Liver (tissue), 9 donors: ENCODE data around the gene KRTAP10-3. TPM values are rescaled to one million over a fixed set of nuclear protein-coding genes. Genes with fewer than 3 reads are reported as not detected.
"Not testable (repeated sequence)": the region's sequence is repeated elsewhere in the genome, so short reads cannot be mapped to it uniquely, and the experiment has no call there.

Experiments
- DNase-seq: peaks from one replicate; pipeline ENCODE4 v3.0.0-alpha.2; 2017; ENCODE audit warnings: low spot score
- H3K27ac ChIP-seq, 2 donors: one replicate each; pipeline ENCODE4 v1.7.0; 2013; ENCODE audit warnings: inconsistent platforms in 2 of 2, low read length in 2 of 2, control low read depth in 1 of 2, low read depth in 1 of 2, mild to moderate bottlenecking in 1 of 2
- H3K27me3 ChIP-seq, 4 donors: one replicate each; pipeline versions ENCODE4 v1.6.1 to v1.7.0; 2013; ENCODE audit warnings: low read length in 3 of 4, inconsistent platforms in 1 of 4, mild to moderate bottlenecking in 1 of 4, moderate library complexity in 1 of 4; ENCODE audit not compliant: control insufficient read depth in 4 of 4, insufficient read depth in 4 of 4
- H3K36me3 ChIP-seq, 4 donors: one replicate each; pipeline versions ENCODE4 v1.6.1 to v1.7.0; 2013; ENCODE audit warnings: low read length in 3 of 4, mild to moderate bottlenecking in 3 of 4, low read depth in 1 of 4, moderate library complexity in 1 of 4; ENCODE audit not compliant: control insufficient read depth in 4 of 4, insufficient read depth in 3 of 4
- H3K4me1 ChIP-seq, 4 donors: one replicate each; pipeline versions ENCODE4 v1.6.1 to v1.7.0; 2013; ENCODE audit warnings: low read length in 3 of 4, mild to moderate bottlenecking in 3 of 4, moderate library complexity in 1 of 4; ENCODE audit not compliant: control insufficient read depth in 4 of 4, insufficient read depth in 4 of 4
- H3K4me3 ChIP-seq, 3 donors: one replicate each; pipeline versions ENCODE4 v1.6.1 to v1.7.0; 2013; ENCODE audit warnings: low read length in 3 of 3, control low read depth in 1 of 3, low read depth in 1 of 3, mild to moderate bottlenecking in 1 of 3
- H3K9ac ChIP-seq, 2 donors: one replicate each; pipeline ENCODE4 v1.7.0; 2013; ENCODE audit warnings: low read length in 2 of 2, mild to moderate bottlenecking in 2 of 2, moderate library complexity in 2 of 2, control low read depth in 1 of 2, low read depth in 1 of 2
- H3K9me3 ChIP-seq, 4 donors: one replicate each; pipeline versions ENCODE4 v1.6.1 to v1.7.0; 2013; ENCODE audit warnings: low read length in 3 of 4; ENCODE audit not compliant: control insufficient read depth in 4 of 4
- EGR1 ChIP-seq, 2 donors: IDR thresholded peaks; 2 replicates each; pipeline ENCODE4 v1.6.1; 2016 to 2018; ENCODE audit warnings: antibody characterized with exemption in 2 of 2, low read depth in 2 of 2
- FOXA1 ChIP-seq: IDR thresholded peaks from 2 replicates; pipeline ENCODE4 v1.6.1; 2016; ENCODE audit warnings: antibody characterized with exemption
- FOXA2 ChIP-seq: IDR thresholded peaks from 2 replicates; pipeline ENCODE4 v1.6.1; 2016; ENCODE audit warnings: antibody characterized with exemption
- HNF4A ChIP-seq, 2 donors: conservative IDR thresholded peaks; 2 replicates each; pipeline ENCODE4 v1.6.1; 2016; ENCODE audit warnings: antibody characterized with exemption in 2 of 2, mild to moderate bottlenecking in 2 of 2
- HNF4G ChIP-seq: IDR thresholded peaks from 2 replicates; pipeline ENCODE4 v1.6.1; 2016; ENCODE audit warnings: antibody characterized with exemption
- JUND ChIP-seq, 2 donors: IDR thresholded peaks; 2 replicates each; pipeline ENCODE4 v1.6.1; 2016; ENCODE audit warnings: antibody characterized with exemption in 2 of 2
- RAD21 ChIP-seq, 2 donors: IDR thresholded peaks; 2 replicates each; pipeline ENCODE4 v1.6.1; 2016; ENCODE audit warnings: antibody characterized with exemption in 2 of 2, mild to moderate bottlenecking in 2 of 2
- SP1 ChIP-seq: IDR thresholded peaks from 2 replicates; pipeline ENCODE4 v1.6.1; 2018; ENCODE audit warnings: antibody characterized with exemption, mild to moderate bottlenecking
- TAF1 ChIP-seq: conservative IDR thresholded peaks from 2 replicates; pipeline ENCODE4 v1.6.1; 2016; ENCODE audit warnings: antibody characterized with exemption, mild to moderate bottlenecking
- WGBS: extraction: QIAGEN DNeasy Blood & Tissue Kit; methylation state at CpG from one replicate; pipeline ENCODE4 v1.1.7; 2013; 5-methylcytosine and 5-hydroxymethylcytosine counted together
- polyA plus RNA-seq, 2 donors: library from polyadenylated mRNA; stranded (reverse) in 1 of 2; unstranded in 1 of 2; fragments of 200-250 nt in 1 of 2; fragments of >200 nt in 1 of 2; fragmentation: Nextera tagmentation in 1 of 2; extraction: Ambion mirVana in 1 of 2; gene quantifications; one replicate each; pipeline versions ENCODE4 v1.2.1 to v1.2.3, GENCODE V29; 2013 to 2015
- total RNA-seq, 2 donors: library from RNA; depleted of rRNA; stranded (reverse); fragments of >200 nt; gene quantifications; one replicate each; pipeline ENCODE4 v1.2.3, GENCODE V29; 2014
- TF ChIP-seq, protein P1 (sequence below): IDR thresholded peaks from 2 replicates; pipeline ENCODE4 v1.6.1; 2016; ENCODE audit warnings: antibody characterized with exemption
- TF ChIP-seq, protein P2 (sequence below): IDR thresholded peaks from 2 replicates; pipeline ENCODE4 v1.6.1; 2016; ENCODE audit warnings: antibody characterized with exemption, mild to moderate bottlenecking
- donor health status: healthy.
- donor health status: healthy.
- donor health status: healthy.
- donor health status: healthy.
- donor health status: healthy.

Gene KRTAP10-3
- total and polyA plus RNA-seq, 4 donors = not detected

DNA sequence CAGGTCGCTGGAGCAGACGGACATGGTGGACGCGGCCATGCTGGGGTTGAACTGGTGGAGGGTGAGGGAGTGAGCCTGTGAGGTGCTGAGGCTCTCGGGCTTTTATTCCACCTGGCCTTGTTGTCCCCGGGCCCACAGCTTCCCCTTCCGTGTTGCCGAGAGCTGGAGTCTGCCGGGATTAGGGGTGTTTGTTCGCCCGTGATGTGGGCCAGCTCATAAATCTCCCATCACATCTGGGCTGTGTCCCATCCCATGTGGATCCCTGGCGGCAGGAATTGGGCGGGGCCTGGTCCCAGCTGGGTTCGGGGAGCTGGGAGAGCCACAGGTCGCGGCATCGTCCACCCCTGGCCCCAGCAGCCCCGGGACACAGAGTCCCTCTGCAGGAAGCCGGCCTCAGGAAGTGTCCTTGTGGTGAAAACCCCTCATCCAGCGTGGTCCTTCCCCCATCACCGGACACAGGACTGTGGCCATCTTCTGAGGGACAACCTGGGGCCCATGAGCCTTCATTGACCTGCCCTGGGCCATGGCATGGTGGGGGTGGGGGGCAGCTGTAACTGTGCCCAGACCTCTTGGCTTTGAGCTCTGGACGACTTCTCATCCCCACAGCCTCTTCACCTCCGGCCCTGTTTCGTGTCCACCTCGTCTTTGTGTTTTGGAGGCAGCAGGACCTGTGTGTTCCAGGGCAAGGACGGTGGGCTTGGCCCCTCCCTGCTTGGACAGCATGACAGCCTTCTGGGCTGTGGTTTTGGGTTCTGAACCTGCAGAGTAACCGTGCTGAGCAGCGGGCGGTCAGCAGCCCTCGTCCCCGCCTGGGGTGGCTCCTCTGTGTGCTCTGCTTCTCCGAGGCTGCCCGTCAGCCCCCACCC, 34.1 kb upstream of the KRTAP10-3 start, which contains the start of gene KRTAP10-6:
KRTAP10-6 (minus strand) TSS at position 60 of the 866 bp plus-strand sequence; CDS start at position 39, 21 bp downstream.
- peak; percentile 32 for DNase-seq
- Histone ChIP-seq H3K4me3 (no peak within 1 kb of the TSS), H3K27me3 (no peaks in the 10 kb centered on the region), H3K4me1 (peaks cover 1 to 27% (median 16%) of the 10 kb centered on the region in 4 donors), H3K9me3 (no peaks in the 10 kb centered on the region), H3K9ac (no peak within 1 kb of the TSS), H3K27ac (peak within 1 kb of the TSS; percentile 55 to 65), H3K36me3 (no peaks in the 10 kb centered on the region)
- WGBS = 72% methylated on average over 33 of the region's 33 CpGs
- TF ChIP-seq, protein P1, sequence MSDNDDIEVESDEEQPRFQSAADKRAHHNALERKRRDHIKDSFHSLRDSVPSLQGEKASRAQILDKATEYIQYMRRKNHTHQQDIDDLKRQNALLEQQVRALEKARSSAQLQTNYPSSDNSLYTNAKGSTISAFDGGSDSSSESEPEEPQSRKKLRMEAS = no peak
- no peak for TF ChIP-seq HNF4A (conservative IDR thresholded peaks at IDR 0.05)
- no peak for TF ChIP-seq TAF1
- no peak for TF ChIP-seq FOXA1
- TF ChIP-seq RAD21 (IDR thresholded peaks at IDR 0.05) = no peak
- TF ChIP-seq, protein P2, sequence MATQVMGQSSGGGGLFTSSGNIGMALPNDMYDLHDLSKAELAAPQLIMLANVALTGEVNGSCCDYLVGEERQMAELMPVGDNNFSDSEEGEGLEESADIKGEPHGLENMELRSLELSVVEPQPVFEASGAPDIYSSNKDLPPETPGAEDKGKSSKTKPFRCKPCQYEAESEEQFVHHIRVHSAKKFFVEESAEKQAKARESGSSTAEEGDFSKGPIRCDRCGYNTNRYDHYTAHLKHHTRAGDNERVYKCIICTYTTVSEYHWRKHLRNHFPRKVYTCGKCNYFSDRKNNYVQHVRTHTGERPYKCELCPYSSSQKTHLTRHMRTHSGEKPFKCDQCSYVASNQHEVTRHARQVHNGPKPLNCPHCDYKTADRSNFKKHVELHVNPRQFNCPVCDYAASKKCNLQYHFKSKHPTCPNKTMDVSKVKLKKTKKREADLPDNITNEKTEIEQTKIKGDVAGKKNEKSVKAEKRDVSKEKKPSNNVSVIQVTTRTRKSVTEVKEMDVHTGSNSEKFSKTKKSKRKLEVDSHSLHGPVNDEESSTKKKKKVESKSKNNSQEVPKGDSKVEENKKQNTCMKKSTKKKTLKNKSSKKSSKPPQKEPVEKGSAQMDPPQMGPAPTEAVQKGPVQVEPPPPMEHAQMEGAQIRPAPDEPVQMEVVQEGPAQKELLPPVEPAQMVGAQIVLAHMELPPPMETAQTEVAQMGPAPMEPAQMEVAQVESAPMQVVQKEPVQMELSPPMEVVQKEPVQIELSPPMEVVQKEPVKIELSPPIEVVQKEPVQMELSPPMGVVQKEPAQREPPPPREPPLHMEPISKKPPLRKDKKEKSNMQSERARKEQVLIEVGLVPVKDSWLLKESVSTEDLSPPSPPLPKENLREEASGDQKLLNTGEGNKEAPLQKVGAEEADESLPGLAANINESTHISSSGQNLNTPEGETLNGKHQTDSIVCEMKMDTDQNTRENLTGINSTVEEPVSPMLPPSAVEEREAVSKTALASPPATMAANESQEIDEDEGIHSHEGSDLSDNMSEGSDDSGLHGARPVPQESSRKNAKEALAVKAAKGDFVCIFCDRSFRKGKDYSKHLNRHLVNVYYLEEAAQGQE = no peak
- TF ChIP-seq EGR1 (IDR thresholded peaks at IDR 0.05; ENCODE audit: low read depth in 2 of 2) = no peak
- TF ChIP-seq HNF4G = no peak
- no peak for TF ChIP-seq SP1
- no peak for TF ChIP-seq JUND (IDR thresholded peaks at IDR 0.05)
- no peak for TF ChIP-seq FOXA2

DNA sequence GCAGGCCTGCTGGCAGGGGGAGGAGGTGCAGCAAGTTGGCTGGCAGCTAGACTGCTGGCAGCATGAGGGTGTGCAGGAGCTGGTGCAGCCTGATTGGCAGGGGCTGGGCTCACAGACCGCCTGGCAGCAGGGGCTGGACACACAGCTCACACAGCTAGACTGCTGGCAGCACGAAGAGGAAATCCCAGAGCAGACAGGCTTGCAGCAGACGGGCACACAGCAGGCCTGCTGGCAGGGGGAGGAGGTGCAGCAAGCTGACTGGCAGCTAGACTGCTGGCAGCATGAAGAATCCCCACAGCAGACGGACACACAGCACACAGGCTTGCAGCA, 33.2 kb upstream of the KRTAP10-3 start:
- not testable (repeated sequence) for H3K9me3 ChIP-seq, H3K4me3 ChIP-seq, H3K27me3 ChIP-seq, H3K36me3 ChIP-seq, H3K27ac ChIP-seq, H3K9ac ChIP-seq, DNase-seq
- WGBS = 34% methylated on average over 4 of the region's 4 CpGs
- H3K4me1 ChIP-seq = peaks cover 1 to 27% (median 16%) of the 10 kb centered on the region in 4 donors

DNA sequence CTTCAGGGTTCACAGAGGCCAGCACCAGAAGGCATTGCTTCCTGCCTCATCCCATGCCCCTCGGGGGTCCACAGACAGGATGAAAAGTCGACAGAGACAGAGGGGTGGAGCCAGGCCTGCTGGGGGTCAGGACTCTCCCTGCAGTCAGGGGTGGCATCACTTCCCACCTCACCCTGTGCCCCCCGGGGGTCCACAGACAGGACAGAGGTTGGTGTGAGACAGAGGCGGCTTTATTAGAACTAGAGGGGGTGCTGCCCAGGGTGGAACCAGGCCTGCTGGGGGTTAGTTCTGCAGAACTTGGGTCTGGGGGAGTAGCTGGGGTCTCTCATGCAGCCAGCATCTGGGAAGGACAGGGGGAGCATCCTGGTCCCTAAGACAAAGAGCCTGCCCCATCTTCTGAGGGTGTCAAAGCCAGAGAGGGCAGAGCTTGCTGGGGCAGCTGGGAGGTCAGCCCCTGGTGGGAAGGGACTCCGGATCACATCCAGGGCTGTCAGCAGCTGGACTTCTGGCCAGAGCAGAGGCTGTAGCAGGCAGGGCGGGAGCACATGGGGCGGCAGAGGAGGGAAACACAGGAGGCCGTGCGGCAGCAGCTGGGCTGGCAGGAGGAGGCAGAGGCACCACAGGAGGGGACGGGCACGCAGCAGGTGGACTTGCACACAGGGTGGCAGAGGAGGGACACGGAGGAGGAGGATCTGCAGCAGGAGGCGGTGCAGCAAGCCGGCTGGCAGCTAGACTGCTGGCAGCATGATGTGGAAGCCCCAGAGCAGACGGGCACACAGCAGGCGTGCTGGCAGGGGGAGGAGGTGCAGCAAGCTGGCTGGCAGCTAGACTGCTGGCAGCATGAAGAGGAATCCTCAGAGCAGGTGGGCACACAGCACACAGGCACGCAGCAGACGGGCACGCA, 32.6 kb upstream of the KRTAP10-3 start:
- not testable (repeated sequence) for H3K27me3 ChIP-seq, H3K9me3 ChIP-seq, H3K27ac ChIP-seq, H3K4me3 ChIP-seq, H3K9ac ChIP-seq, DNase-seq, H3K36me3 ChIP-seq
- H3K4me1 ChIP-seq = peaks cover 1 to 27% (median 16%) of the 10 kb centered on the region in 4 donors
- WGBS = 68% methylated on average over 18 of the region's 19 CpGs
